Measurements from ENCODE around the gene DYNLRB1.

DNA sequence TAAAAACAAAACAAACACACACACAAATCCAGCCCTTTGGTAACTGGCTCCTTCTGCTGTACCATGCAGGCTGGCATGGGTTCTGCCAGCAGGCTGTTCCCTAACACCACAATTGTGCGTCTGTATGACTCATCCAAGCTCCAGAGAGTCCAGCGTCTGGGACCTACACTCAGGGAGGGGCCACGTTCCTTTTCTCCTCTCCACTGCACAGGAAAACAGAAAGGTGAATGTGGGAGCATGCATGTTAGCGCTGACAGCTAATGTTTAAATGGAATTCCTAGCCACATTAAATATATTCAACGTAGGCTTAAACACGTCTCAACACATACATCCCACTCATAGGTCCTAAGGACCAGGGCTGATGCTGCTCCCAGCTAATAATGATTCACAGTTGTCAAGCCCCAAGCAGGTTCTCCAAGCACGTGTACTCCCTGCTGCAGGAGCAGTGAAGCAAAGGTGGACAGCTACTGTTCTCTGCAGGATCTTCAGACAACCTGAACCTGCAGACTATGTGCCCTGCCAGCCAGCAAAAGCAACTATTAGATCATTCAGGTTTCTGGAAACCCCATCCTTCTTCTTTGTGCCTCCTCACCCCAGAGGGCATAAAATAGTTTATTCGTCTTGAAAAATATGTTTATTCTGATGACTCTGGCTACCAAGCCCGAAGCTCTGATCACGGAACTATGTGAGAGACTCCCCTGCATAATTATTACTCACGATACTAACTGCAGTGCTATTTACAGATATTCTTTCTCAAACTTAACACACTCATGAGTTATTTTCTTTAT, 63.2 kb downstream of the DYNLRB1 start:
- TF ChIP-seq YY1 (IDR thresholded peaks at IDR 0.05): no peak
- TF ChIP-seq, protein P1, sequence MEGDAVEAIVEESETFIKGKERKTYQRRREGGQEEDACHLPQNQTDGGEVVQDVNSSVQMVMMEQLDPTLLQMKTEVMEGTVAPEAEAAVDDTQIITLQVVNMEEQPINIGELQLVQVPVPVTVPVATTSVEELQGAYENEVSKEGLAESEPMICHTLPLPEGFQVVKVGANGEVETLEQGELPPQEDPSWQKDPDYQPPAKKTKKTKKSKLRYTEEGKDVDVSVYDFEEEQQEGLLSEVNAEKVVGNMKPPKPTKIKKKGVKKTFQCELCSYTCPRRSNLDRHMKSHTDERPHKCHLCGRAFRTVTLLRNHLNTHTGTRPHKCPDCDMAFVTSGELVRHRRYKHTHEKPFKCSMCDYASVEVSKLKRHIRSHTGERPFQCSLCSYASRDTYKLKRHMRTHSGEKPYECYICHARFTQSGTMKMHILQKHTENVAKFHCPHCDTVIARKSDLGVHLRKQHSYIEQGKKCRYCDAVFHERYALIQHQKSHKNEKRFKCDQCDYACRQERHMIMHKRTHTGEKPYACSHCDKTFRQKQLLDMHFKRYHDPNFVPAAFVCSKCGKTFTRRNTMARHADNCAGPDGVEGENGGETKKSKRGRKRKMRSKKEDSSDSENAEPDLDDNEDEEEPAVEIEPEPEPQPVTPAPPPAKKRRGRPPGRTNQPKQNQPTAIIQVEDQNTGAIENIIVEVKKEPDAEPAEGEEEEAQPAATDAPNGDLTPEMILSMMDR (IDR thresholded peaks at IDR 0.05; ENCODE audit: low read depth, low read length, missing input control): peak; percentile 21
- TF ChIP-seq, protein P2, sequence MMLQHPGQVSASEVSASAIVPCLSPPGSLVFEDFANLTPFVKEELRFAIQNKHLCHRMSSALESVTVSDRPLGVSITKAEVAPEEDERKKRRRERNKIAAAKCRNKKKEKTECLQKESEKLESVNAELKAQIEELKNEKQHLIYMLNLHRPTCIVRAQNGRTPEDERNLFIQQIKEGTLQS (IDR thresholded peaks at IDR 0.05): peak; percentile 15
- peak; percentile 69 to 78 for TF ChIP-seq JUND (IDR thresholded peaks at IDR 0.05)
- TF ChIP-seq, protein P3, sequence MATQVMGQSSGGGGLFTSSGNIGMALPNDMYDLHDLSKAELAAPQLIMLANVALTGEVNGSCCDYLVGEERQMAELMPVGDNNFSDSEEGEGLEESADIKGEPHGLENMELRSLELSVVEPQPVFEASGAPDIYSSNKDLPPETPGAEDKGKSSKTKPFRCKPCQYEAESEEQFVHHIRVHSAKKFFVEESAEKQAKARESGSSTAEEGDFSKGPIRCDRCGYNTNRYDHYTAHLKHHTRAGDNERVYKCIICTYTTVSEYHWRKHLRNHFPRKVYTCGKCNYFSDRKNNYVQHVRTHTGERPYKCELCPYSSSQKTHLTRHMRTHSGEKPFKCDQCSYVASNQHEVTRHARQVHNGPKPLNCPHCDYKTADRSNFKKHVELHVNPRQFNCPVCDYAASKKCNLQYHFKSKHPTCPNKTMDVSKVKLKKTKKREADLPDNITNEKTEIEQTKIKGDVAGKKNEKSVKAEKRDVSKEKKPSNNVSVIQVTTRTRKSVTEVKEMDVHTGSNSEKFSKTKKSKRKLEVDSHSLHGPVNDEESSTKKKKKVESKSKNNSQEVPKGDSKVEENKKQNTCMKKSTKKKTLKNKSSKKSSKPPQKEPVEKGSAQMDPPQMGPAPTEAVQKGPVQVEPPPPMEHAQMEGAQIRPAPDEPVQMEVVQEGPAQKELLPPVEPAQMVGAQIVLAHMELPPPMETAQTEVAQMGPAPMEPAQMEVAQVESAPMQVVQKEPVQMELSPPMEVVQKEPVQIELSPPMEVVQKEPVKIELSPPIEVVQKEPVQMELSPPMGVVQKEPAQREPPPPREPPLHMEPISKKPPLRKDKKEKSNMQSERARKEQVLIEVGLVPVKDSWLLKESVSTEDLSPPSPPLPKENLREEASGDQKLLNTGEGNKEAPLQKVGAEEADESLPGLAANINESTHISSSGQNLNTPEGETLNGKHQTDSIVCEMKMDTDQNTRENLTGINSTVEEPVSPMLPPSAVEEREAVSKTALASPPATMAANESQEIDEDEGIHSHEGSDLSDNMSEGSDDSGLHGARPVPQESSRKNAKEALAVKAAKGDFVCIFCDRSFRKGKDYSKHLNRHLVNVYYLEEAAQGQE (IDR thresholded peaks at IDR 0.05): no peak
- peak; percentile 46 to 63 for TF ChIP-seq RAD21 (IDR thresholded peaks at IDR 0.05)
- TF ChIP-seq TAF1 (conservative IDR thresholded peaks at IDR 0.05): no peak
- TF ChIP-seq, protein P4, sequence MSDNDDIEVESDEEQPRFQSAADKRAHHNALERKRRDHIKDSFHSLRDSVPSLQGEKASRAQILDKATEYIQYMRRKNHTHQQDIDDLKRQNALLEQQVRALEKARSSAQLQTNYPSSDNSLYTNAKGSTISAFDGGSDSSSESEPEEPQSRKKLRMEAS (IDR thresholded peaks at IDR 0.05): no peak
- no peak for TF ChIP-seq EGR1 (IDR thresholded peaks at IDR 0.05; ENCODE audit: low read depth in 2 of 2)
- no peak for TF ChIP-seq HNF4G (IDR thresholded peaks at IDR 0.05)
- no peak for TF ChIP-seq RXRA (IDR thresholded peaks at IDR 0.05)
- no peak for TF ChIP-seq SP1 (IDR thresholded peaks at IDR 0.05)
